DND-41 (cell line): ENCODE measurements around the gene UTY.

Experiments used
- ATAC-seq: fragments of 200-7000 bp; cut with Tn5 transposase; 3 replicates; pipeline ENCODE4 v1.9.1; 2021; ENCODE audit warnings: low read depth; ENCODE audit not compliant: insufficient read depth
- DNase-seq: peaks from one replicate; pipeline ENCODE4 v3.0.0-alpha.2; 2020
- H2AFZ ChIP-seq: 2 replicates; pipeline ENCODE4 v1.6.0; 2012; ENCODE audit warnings: low read depth, low read length
- H3K27ac ChIP-seq: 2 replicates; pipeline ENCODE4 v1.5.1; 2012; ENCODE audit warnings: low read length, inconsistent platforms
- H3K27me3 ChIP-seq: fragments of 200-600 bp; sonication (generic); 2 replicates; pipeline ENCODE4 v1.6.0; 2012; ENCODE audit warnings: low read length, mild to moderate bottlenecking, inconsistent platforms; ENCODE audit not compliant: insufficient read depth, poor library complexity
- H3K36me3 ChIP-seq: 2 replicates; pipeline ENCODE4 v1.5.1; 2012; ENCODE audit warnings: low read length, inconsistent platforms; ENCODE audit not compliant: insufficient read depth
- H3K4me1 ChIP-seq: 2 replicates; pipeline ENCODE4 v1.5.1; 2012; ENCODE audit warnings: mild to moderate bottlenecking, low read length; ENCODE audit not compliant: insufficient read depth
- H3K4me2 ChIP-seq: 2 replicates; pipeline ENCODE4 v1.6.0; 2012; ENCODE audit warnings: mild to moderate bottlenecking, moderate library complexity, low read length, inconsistent platforms; ENCODE audit not compliant: insufficient read depth
- H3K4me3 ChIP-seq, 2 experiments: fragments of 200-600 bp in 1 of 2; shearing (Covaris generic) in 1 of 2; 2 replicates each; pipeline ENCODE4 v1.5.1; 2012 to 2016; ENCODE audit warnings: inconsistent platforms in 2 of 2, low read length in 2 of 2, mild to moderate bottlenecking in 2 of 2, low read depth in 1 of 2, moderate library complexity in 1 of 2
- H3K79me2 ChIP-seq: 2 replicates; pipeline ENCODE4 v1.6.0; 2012; ENCODE audit warnings: low read length, inconsistent platforms; ENCODE audit not compliant: insufficient read depth
- H3K9ac ChIP-seq: 2 replicates; pipeline ENCODE4 v1.6.0; 2012; ENCODE audit warnings: low read depth, mild to moderate bottlenecking, inconsistent platforms, low read length, moderate library complexity
- H3K9me3 ChIP-seq: 2 replicates; pipeline ENCODE4 v1.5.1; 2012; ENCODE audit warnings: low read length, moderate library complexity, mild to moderate bottlenecking, inconsistent platforms; ENCODE audit not compliant: insufficient read depth, severe bottlenecking
- H4K20me1 ChIP-seq: 2 replicates; pipeline ENCODE4 v1.6.0; 2012; ENCODE audit warnings: low read length; ENCODE audit not compliant: insufficient read depth
- EZH2 ChIP-seq: IDR thresholded peaks from 3 replicates; pipeline ENCODE4 v1.6.1; 2012; ENCODE audit warnings: borderline replicate concordance, low read depth, mild to moderate bottlenecking, moderate library complexity, low read length, inconsistent platforms; ENCODE audit not compliant: severe bottlenecking
- TF ChIP-seq, protein P1 (sequence below): IDR thresholded peaks from 2 replicates; pipeline ENCODE4 v1.5.1; 2012; ENCODE audit warnings: borderline replicate concordance, low read length, moderate library complexity, mild to moderate bottlenecking; ENCODE audit not compliant: poor library complexity, severe bottlenecking; ENCODE audit errors: extremely low read depth

UTY gene

DNA sequence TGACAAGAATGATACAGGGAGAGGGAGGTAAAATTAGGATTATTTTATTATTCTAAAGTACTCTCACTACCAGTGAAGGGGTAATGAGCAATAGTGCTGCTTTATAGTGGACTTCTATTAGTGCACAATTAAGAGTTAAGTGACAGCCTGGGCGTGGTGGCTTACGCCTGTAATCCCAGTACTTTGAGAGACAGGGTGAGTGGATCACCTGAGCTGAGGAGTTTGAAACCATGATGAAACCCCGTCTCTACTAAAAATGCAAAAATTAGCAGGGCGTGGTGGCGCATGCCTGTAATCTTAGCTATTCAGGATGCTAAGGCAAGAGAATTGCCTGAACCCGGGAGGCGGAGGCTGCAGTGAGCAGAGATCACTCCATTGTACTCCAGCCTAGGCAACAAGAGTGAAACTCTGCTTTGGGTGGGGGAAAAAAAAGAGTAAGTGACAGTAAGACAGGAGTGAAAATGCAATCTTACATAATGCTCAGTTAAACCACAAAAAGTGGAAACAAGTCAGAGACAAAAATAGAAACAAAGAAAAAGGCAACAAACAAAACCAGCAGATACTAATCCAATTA, 98.6 kb downstream of the UTY start:
- H3K36me3 ChIP-seq = peaks cover 11% of the 10 kb centered on the region
- no peaks in the 10 kb centered on the region for H4K20me1 ChIP-seq
- 0 out of 2 replicates have a peak, but pooled peaks cover 4% of the 10 kb centered on the region for H3K79me2 ChIP-seq
- H3K9ac ChIP-seq = no peak overlapping the region
- no peak overlapping the region for H2AFZ ChIP-seq
- H3K4me2 ChIP-seq = no peak overlapping the region
- H3K4me1 ChIP-seq = no peaks in the 10 kb centered on the region
- no peak overlapping the region for H3K27ac ChIP-seq
- DNase-seq (no peak), ATAC-seq (no peak)
- TF ChIP-seq, protein P1, sequence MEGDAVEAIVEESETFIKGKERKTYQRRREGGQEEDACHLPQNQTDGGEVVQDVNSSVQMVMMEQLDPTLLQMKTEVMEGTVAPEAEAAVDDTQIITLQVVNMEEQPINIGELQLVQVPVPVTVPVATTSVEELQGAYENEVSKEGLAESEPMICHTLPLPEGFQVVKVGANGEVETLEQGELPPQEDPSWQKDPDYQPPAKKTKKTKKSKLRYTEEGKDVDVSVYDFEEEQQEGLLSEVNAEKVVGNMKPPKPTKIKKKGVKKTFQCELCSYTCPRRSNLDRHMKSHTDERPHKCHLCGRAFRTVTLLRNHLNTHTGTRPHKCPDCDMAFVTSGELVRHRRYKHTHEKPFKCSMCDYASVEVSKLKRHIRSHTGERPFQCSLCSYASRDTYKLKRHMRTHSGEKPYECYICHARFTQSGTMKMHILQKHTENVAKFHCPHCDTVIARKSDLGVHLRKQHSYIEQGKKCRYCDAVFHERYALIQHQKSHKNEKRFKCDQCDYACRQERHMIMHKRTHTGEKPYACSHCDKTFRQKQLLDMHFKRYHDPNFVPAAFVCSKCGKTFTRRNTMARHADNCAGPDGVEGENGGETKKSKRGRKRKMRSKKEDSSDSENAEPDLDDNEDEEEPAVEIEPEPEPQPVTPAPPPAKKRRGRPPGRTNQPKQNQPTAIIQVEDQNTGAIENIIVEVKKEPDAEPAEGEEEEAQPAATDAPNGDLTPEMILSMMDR = no peak
- TF ChIP-seq EZH2 = no peak
- H3K27me3 ChIP-seq = no peaks in the 10 kb centered on the region
- no peaks in the 10 kb centered on the region for H3K9me3 ChIP-seq
- H3K4me3 ChIP-seq = no peak overlapping the region

DNA sequence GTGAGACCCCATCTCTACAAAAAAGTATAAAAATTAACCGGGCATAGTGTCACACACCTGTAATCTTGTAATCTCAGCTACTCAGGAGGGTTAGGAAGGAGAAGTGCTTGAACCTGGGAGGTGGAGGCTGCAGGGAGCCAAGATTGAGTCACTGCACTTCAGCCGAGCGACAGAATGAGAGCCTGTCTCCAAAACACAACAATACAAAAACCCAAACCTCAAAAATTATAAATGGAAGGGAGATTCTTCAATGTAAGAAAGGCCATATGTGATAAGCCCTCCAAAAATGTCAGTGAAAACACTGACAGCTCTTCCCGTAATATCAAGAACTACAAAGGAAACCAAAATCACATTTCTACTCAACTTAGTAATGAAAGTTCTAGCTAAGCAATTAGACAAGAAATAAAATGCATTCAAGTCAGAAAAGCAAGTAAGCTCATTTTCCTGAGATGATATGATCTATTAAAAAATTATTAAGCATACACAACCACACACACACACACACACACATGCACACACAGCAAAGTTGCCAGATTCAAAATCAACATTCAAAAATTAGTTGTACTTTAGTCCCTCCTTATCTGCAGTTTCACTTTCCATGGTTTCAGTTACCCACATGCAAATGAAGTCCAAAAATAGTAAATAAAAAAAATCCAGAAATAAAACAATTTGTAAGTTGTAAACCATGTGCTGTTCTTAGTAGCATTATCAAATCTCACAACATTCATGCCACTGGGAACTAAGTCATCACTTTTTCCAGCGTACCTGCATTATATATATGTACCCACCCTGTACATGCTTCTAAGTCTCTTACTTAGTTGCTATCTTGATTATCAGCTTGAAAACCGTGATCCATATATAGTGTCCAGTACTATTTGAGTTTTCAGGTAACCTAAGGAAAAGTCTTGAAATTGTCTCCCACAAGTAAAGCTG, 108.7 kb downstream of the UTY start:
- Histone ChIP-seq H3K79me2 (peaks cover 2% of the 10 kb centered on the region; the same call in 1 of the 2 replicates), H3K27ac (no peak overlapping the region; the same call in 1 of the 2 replicates), H3K4me1 (no peaks in the 10 kb centered on the region), H3K4me2 (no peak overlapping the region), H3K9me3 (no peaks in the 10 kb centered on the region), H3K27me3 (no peaks in the 10 kb centered on the region), H3K9ac (no peak overlapping the region), H4K20me1 (no peaks in the 10 kb centered on the region), H2AFZ (no peak overlapping the region), H3K36me3 (peaks cover 4% of the 10 kb centered on the region; the same call in 1 of the 2 replicates), H3K4me3 (no peak overlapping the region)
- no peak for ATAC-seq
- TF ChIP-seq, protein P1 = no peak
- TF ChIP-seq EZH2 = no peak
- DNase-seq = no peak

DNA sequence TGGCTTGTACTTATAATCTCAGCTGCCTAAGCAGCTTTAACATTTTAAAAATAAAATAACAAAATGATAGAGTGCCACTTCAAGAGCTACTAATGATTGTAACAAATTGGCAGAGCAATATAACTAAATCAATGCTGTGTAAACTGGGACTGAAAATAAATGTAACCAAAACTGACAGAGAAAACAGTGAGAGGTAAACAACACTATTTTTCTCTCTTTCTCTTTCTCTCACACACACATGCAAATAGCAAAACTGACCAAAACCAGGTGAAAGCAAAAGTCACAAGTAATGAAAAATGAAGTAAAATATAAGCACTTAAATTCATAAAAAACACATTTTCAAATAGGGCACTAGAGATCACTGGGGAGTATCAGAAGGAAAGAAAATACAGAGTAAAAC, 109.6 kb downstream of the UTY start:
- no peak overlapping the region for H3K9ac ChIP-seq
- H3K79me2 ChIP-seq = peaks cover 2% of the 10 kb centered on the region; the same call in 1 of the 2 replicates
- no peak overlapping the region for H3K27ac ChIP-seq
- H3K4me3 ChIP-seq = no peak overlapping the region
- TF ChIP-seq EZH2 = no peak
- TF ChIP-seq, protein P1 = no peak
- H3K4me2 ChIP-seq = no peak overlapping the region
- DNase-seq (no peak), ATAC-seq (no peak)
- H4K20me1 ChIP-seq = no peaks in the 10 kb centered on the region
- peaks cover 4% of the 10 kb centered on the region; the same call in 1 of the 2 replicates for H3K36me3 ChIP-seq
- H3K4me1 ChIP-seq = no peaks in the 10 kb centered on the region
- no peaks in the 10 kb centered on the region for H3K27me3 ChIP-seq
- H3K9me3 ChIP-seq = no peaks in the 10 kb centered on the region
- no peak overlapping the region for H2AFZ ChIP-seq
